GM19395 (cell line): Measurements from ENCODE around the gene MMP17.

Source experiments
- ATAC-seq: cut with Tn5 transposase; IDR thresholded peaks from one replicate; pipeline ENCODE4 v1.9.1; 2021; ENCODE audit warnings: mild to moderate bottlenecking, moderate library complexity; ENCODE audit not compliant: unreplicated experiment

The MMP17 gene

DNA sequence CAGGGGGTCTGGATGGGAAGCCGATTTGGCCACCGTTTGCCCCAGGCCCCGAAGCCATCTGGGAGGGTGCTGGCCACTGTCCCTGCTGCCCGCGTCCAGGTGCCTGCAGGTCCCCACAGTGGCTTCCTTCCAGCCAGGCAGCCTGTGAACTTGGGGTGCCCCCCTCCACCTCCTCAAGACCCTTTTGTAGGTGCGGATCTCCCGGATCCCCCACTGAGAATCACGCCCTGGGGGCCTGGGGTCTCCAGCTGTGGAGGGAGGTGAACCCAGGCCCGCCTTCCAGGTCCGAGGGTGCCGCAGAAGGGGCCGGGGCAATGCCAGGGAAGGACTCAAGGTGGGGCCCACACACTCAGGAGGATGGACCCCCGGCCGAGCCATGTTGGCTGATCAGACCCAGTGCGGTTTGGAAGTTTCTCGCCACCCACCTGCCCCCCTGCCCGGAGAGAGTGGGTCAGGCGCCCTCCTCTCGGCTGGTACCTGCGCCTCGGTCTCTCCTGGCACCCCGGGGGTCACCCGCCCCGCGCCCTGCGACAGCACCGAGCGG lies 1.7 kb downstream of the MMP17 start:
- ATAC-seq, result no peak

DNA sequence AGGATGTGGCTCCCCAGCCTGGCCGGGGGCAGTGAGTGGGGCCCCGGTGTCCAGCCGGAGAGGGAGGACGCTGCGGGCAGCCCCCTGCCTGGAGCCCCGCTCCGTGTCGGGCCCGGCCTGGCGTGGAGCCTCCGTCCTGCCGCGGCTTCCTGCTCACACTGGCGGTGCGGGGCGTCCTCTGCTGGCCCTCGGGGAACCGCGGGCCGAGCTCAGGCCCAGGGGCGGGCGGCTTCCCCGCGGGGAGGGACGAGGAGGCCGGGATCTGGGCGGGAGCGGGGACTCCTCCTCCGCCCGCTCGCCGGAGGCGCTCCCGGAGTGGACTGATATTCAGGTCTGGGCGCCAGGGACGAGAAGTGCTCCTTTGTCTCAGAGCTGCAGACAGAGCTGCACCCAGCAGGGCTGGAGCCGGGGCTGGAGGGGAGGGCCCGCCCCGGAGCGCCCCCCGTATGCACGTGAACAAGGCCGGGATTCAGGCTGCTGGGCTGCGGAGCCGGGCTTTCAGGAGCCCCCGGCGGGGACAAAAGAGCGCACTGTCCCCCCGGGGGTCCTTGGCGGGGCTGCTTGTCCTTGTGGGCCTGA lies 2.2 kb downstream of the MMP17 start:
- no peak for ATAC-seq

DNA sequence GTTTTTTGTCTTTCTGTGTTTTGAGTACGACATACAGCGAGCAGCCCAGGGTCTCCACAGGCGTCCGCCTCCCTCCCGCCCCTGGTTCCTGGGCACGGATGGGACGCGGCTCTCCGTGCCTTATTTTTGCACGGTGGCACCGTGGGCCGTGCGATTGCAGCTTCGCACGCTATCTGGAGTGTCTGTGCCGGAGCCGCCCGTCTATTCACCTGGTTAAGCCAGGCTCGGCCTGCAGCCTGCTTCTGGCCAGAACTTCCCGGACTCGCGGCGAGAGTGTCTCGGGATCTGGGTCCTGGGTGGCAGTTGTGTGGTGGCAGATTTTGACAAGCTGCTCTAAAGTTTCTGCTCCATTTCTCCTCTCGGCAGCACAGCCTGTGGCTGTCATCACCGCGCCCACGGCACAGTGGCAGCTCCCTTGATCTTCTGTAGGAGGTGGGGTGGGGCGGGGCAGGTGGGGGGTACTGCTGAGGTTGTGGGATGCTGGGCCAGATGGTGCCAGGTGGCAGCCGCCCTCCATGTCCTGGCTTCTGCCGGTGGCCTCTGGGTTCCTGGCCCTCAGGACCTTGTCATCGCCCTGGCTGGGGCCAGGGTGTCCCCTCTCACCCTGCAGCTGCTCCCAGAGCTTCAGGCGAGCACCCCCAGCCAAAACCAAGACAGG lies 2.9 kb downstream of the MMP17 start:
- no peak for ATAC-seq

DNA sequence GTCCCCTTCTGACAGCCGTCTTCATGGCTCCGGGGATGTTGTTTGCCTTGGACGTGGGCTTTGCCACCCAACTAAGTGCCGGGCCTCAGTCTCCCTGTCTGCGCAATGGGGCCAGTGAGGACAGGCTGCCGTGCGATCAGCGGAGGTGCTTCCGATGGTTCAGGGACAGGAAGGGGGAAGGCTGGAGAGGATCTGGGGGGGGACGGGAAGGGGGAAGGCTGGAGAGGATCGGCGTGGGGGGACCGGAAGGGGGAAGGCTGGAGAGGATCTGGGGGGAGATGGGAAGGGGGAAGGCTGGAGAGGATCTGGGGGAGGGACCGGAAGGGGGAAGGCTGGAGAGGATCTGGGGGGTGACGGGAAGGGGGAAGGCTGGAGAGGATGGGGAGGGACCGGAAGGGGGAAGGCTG lies 3.4 kb downstream of the MMP17 start:
- no peak for ATAC-seq

DNA sequence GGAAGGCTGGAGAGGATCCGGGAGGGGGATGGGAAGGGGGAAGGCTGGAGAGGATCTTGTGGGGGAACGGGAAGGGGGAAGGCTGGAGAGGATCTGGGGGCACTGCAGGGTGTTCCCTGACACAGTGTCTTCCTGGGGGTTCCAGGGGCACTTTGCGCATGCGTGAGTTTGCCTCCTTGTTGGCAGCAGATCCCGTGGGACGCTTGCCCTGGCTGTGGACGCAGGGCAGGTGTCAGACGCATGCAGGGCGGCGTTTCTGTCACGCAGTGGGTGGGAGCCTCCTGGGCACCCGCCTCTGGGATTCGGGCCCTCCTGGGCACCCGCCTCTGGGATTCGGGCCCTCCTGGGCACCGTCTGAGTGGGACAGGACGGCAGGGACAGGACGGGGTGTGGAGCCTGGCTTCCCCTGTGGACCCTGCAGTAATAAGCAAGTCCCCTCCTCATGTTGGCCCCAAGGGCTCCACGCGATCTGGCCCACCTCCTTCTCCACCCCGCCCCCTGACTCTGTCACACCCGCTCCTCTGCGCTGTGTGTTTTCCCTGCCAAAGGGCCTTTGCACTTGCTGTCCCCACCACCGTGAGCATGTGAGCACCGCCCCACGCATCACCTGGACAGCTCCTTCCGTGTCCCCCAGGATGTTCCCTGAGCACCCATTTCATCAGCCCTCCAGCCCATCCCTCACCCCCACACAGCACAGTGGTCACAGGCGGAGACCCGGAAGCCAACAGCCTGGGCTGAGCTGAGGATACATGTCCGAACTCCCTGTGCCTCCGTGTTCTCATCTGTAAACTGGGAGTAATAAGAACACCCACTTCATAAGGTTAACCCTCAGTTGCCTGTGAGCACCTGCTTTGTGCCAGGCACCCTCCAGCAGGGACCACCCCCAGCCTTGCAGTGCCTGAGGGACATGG lies 4.4 kb downstream of the MMP17 start:
- no peak for ATAC-seq

DNA sequence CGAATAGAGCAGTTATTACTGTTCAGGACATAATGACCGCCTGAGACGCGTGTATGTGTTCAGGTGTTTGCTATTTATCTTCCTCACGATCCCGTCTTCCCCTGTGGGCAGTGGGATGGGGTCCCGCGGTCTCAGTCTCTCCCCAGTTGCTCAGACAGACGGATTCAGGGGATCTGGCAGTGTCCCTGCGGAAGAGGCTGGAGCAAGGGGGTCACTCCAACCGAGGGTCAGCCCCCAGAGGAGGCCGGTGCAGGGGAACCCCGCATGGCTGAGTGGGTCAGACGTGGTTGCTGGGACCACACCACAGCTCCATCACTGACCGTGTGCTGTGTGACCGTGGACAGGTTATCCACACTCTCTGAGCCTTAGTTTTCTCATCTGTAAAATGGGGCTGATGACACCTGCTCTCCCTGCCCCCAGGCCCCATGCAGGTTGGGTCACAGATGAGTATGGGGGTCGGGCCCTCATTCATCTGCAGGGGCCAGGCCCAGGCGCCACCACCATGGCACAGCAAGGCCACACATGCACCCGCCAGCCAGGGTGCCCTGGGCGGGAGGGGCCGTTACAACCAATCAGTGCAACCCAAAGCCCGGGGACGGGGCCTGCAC lies 5.2 kb downstream of the MMP17 start:
- ATAC-seq, result no peak

DNA sequence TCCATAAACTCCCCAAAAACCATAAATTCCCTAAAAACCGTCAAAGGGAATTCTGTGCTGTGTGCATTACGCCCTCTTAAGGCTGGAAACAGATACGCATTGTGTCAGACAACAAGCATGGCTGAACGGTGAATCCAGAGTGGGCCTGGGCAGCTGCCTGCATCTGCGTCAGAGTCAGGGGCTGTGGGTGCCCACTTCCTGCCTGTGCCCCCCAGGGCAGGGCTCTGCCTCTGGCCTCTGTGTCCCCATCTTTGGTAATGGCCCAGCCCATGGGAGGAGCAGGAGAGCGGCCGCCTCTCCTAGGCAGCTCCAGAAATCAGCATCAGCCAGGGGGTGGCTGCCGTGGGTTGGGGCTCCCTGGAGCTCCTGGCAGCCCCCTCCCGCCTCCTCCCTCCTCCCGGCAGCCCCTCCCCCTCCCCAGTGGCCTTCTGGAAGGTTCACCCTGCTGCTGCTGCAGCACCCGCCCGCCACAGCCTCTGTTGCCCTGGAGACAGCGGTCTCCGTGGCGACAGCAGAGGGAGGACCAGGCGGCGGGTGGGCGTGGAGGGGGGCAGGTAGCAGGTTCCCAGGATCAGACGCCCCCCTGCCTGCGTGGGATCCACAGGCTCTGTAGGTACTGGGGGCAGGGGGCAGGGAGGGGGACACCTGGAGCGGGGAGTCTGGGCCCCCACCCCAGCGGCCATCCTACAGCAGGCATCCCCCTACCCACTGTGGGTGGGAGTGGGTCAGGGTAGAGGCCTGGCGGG lies 5.9 kb downstream of the MMP17 start:
- no peak for ATAC-seq

DNA sequence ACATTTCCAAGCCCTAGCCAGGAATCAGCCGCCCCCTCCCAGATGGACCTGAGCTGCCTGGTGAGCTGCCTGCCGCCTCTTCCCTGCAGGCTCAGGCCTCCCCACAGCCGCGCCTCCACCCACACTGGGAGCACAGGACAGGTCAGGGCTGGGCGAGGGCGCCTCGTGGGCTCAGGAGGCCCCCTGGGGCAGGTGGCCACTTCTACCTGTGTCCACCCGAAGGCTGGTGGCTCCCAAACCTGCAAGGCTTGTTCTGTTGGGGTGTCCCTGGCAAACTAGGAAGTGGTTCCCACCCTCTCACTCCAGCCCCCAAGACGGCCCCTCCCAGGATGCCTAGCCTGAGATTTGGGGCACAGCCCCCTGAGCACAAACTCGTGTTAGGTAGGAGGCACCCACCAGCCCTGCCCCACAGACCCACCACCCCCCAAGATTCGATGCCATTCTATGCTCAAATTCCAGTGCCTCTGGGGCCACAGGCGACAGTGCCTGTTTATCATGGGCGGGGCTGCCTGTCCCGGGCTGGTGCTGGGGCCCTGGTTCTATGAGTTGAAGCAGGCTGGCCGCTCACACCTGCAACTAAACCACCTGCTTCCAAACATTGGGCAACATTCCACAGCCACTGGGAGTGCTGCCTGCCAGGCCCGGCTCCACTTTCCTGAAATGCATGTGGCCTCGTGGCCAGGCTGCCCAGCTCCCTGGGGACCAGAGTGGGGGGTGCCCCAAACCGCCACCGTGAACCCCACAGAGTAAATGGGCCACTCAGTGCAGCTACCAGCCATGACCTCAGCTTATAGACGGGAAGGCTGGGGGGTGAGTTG lies 6.8 kb downstream of the MMP17 start:
- no peak for ATAC-seq

DNA sequence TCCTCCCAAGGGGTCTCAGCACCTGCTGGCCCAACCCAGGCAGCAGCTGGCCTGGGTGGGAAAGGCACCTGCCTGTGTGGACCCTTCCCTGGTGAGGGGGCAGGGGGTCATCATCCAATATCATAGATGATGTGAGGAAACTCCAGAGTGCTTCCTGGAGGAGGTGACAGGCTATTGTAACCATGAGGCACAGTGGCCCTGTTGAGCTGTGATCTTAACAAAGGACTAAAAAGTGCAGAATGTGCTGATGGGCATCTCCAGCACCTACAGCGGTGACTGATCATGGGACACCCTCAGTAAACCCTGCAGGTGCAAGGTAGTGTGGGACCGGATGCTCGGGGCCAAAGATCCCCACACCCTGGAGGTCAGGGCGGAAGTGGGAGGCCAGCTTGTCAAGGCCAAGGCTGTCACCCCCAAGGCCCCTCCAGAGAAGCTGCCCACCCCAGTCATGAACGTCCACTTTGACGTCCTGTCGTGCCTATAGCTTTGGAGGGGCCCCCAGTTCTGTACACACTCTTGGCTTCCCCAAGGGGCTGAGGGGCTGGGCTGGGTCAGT lies 7.5 kb downstream of the MMP17 start:
- no peak for ATAC-seq

DNA sequence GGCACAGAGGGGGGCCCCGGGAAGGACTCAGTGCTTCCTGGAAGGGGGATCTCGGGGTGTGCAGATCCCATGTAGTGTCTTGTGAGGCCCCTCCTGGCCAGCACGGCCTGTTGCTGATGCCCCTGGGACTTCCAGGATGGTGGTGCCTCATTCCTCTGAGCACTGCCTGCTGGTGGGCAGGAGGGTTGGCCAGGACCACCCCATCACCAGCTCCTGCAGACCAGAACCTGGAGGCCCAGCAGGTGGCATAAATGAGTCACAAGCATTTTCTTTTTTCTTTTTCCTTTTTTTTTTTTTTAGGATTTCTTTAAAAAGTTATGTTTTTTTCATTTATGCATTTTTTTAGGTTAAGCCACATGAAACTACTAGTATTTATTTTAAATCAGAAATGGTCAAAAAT lies 8.0 kb downstream of the MMP17 start:
- no peak for ATAC-seq

DNA sequence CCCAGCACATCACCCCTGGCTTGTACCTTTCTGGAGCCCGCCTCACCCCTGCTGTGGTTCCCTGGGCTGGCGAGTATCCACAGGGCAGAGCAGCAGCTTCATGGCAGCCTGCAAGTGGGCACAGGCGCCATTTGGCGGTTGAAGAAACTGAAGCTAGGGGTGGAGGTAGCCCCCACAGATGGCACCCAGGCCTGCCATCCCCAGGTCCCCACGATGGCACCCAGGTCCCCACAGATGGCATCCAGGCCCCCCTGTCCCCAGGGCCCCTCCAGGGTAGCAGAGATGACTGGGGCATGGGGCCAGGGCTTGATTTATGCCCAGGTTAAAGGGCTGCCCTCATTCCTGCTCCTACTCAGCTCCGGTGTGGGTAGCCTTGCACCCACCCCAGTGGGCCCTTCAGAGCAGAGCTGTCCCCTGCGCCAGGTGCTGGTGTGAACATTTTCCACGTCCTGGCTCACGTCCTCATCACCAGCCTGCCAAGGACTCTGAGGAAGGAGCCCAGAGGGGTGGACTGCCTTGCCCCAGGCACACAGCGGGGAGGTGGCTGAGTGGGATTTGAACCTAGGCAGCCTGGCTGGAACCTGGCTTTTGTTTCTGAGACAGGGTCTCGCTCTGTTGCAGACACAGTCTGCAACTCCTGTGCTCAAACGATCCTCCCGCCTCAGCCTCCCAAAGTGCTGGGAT lies 8.7 kb downstream of the MMP17 start:
- no peak for ATAC-seq

DNA sequence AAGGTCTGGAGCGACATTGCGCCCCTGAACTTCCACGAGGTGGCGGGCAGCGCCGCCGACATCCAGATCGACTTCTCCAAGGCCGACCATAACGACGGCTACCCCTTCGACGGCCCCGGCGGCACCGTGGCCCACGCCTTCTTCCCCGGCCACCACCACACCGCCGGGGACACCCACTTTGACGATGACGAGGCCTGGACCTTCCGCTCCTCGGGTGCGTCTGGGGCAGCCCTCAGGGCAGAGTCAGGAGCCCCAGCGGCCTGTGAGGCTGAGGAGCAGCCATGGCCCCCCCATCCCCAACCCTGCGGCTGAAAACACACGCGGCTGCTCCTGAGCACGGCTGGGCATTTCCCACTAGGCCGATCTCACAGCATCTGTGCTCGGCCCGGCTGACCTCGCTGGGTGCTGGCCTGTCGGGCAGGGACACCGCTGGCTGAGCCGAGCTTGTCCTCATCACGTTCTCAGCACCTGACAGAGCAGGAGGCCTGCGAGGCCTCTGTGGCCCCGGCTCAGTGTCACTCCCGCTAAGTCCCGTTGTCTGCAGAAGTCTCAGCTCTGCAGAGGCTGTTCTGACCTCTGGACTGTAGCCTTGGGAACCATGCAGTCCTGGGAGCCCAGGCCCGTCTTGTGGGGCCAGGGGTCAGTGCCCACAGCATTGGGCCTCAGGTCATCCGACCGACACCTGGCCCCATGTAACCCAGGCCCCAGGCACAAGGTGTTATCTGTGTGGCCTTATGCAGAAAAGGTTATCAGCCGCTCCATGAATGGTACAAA lies 12.6 kb downstream of the MMP17 start:
- no peak for ATAC-seq

DNA sequence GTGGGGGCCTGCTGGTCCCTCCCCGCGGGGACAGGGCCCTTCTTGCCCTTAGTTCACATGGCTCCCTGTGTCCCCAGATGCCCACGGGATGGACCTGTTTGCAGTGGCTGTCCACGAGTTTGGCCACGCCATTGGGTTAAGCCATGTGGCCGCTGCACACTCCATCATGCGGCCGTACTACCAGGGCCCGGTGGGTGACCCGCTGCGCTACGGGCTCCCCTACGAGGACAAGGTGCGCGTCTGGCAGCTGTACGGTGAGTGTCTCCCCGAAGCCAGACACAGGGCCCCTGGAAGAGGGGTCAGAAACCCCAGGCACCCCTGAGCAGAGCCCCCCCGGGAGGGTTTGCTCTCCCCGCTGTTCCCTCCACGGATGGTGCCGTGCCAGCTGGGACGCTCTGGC lies 13.4 kb downstream of the MMP17 start:
- no peak for ATAC-seq

DNA sequence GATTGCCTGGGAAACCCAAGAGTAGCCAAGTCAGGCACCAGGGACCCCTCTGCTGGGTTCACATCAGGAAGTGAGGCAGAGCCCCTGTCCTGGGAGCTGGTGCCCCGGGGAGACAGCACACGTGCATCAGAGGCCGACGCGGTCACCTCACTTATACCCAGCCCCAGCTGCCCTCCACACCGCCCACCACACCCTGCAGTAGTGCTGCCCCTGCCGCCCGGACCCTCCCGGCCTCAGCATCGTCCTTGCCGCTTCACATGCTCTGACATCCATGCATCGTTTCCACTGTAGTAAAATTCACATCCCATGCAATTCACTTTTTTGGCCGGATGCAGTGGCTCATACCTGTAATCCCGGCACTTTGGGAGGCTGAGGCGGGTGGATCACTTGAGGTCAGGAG lies 14.0 kb downstream of the MMP17 start:
- ATAC-seq, result no peak

DNA sequence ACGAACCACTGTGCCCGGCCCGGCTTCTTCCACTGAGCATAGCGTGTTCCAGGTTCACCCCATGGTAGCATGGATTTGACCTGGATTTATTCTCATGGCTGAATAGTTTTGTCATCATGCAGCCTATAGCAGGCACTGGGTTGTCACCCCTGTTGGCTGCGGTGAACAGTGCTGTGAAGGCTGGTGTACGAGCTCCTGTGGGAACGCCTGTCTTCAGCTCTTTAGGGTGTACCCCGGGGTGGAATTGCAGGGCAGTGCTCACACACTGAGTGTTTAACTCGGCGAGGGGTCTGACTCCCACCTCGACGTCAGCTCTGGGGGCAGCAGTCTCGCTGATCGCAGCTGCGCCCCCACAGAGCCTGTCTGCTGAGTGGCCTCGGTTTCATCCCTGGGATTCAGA lies 15.3 kb downstream of the MMP17 start:
- ATAC-seq, result no peak

DNA sequence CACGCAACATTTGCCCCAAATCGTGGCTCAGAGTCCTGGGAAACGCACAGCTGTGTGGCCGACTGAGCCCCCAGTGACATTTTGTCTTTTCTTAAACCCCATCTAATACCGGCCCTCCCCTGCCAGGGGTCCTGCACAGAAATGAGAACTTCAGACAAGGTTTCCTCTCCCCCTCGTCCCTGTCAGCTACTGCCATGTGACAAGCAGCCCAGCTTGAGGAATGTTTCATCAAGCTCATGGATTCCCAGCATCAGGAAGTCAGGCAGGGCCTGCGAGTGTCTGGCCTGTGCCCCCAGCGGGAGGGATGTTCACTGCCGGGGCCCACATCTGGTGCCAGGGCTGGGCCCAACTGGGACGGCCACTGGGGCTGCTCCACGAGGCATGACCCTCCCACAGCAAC lies 15.9 kb downstream of the MMP17 start:
- ATAC-seq, result no peak

DNA sequence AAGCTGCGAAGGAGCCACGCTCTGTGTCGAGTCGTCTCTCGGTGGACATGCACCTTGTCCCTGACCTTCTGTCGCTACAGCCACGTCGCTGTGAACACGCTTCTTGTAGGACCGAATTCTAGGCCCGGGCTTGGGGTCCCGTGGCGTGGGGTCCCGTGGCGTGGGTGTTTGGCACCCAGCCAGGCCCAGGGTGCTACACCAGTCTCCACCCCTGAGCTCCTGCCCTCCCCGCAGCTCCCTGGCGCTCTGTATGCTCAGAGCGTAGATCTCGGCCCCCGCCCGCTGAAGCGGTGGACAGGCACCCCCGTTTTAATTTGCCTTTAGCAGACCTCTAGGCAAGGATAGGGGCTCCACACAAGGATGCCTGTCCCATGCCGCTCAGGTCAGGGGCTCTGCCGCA lies 16.5 kb downstream of the MMP17 start:
- ATAC-seq, result no peak

DNA sequence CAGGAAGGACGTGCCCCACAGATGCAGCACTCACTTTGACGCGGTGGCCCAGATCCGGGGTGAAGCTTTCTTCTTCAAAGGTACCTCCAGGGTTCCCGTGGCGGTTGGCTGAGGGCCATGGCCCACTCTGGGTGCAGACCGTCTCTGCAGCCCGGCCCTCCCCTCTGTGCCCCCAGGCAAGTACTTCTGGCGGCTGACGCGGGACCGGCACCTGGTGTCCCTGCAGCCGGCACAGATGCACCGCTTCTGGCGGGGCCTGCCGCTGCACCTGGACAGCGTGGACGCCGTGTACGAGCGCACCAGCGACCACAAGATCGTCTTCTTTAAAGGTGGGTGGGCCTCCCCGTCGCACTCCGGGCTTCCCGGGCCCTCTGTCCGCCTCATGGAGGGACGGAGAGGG lies 16.9 kb downstream of the MMP17 start:
- no peak for ATAC-seq
